ENCODE data around the gene ATP6AP2. TPM values are rescaled to one million over a fixed set of nuclear protein-coding genes. Genes with fewer than 3 reads are reported as not detected.

ATP6AP2 gene
- total and polyA plus RNA-seq, 12 donors = 32.3 to 164 (median 140) TPM

DNA sequence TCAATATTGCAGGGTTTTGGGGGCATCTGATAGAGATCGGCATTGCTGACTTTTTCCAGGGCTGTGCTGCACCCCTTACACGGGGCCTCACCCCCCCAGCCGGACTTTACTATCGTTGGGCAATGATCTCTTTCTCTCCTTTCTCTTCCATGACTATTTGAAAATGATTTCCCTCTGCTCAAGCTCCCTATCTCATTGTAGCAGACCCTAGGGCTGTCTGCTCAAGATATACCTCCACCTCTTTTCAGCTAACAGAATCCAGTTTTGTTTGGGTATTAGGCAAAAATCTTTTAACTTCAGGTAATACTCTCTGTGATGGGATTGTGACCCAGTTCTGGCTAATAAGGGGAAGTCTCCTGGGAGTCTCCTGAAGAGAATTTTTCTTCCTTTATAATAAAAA, 43.5 kb upstream of the ATP6AP2 start:
- TF ChIP-seq, protein P1, sequence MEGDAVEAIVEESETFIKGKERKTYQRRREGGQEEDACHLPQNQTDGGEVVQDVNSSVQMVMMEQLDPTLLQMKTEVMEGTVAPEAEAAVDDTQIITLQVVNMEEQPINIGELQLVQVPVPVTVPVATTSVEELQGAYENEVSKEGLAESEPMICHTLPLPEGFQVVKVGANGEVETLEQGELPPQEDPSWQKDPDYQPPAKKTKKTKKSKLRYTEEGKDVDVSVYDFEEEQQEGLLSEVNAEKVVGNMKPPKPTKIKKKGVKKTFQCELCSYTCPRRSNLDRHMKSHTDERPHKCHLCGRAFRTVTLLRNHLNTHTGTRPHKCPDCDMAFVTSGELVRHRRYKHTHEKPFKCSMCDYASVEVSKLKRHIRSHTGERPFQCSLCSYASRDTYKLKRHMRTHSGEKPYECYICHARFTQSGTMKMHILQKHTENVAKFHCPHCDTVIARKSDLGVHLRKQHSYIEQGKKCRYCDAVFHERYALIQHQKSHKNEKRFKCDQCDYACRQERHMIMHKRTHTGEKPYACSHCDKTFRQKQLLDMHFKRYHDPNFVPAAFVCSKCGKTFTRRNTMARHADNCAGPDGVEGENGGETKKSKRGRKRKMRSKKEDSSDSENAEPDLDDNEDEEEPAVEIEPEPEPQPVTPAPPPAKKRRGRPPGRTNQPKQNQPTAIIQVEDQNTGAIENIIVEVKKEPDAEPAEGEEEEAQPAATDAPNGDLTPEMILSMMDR (IDR thresholded peaks at IDR 0.05) = no peak
- TF ChIP-seq POLR2A (IDR thresholded peaks at IDR 0.05) = no peak
- intact Hi-C loops (cut with DNase I) = no loop called here
- peaks cover 5% of the 10 kb centered on the region for H3K27me3 ChIP-seq
- H3K27ac ChIP-seq = no peak overlapping the region
- H3K9me3 ChIP-seq (replicated peaks in 1 of 3) = no peaks in the 10 kb centered on the region
- no peak for DNase-seq
- H3K36me3 ChIP-seq (replicated peaks in 1 of 2) = no peaks in the 10 kb centered on the region
- 80 to 100% (median 89%) methylated on average over 3 to 4 of the region's 4 CpGs for WGBS, 4 donors
- no peak overlapping the region for H3K4me3 ChIP-seq
- H3K4me1 ChIP-seq (replicated peaks in 1 of 2) = no peaks in the 10 kb centered on the region

DNA sequence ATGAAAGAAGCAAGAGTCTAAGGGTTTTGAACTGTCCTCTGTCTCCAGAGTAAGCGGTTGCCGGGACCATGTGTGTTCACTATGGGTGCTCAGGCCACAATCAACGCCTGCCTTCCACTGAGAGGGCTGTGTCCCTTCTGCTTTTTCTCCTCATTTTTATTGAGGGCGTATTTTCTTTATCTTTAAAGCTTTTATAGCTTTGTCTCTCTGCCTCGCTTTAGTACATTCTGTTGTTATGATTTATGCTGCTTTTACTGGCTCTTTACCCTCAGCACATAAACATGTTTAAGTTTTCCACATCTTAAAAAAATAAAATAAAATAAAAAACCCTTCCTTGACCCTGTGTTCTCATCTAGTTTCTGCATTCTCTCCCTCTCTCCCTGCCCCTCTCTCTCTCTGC, 42.4 kb upstream of the ATP6AP2 start:
- Histone ChIP-seq H3K9me3 (replicated peaks in 1 of 3) (no peaks in the 10 kb centered on the region), H3K4me3 (no peak overlapping the region), H3K27me3 (peaks cover 10% of the 10 kb centered on the region), H3K4me1 (replicated peaks in 1 of 2) (peaks cover 0 to under 1% of the 10 kb centered on the region in 2 donors), H3K27ac (no peak overlapping the region), H3K36me3 (replicated peaks in 1 of 2) (no peaks in the 10 kb centered on the region)
- no peak for DNase-seq
- intact Hi-C loops (cut with DNase I) = no loop called here
- 76 to 93% (median 79%) methylated on average over 5 of the region's 5 CpGs for WGBS, 4 donors
- TF ChIP-seq, protein P1 (IDR thresholded peaks at IDR 0.05) = no peak
- no peak for TF ChIP-seq POLR2A (IDR thresholded peaks at IDR 0.05)

DNA sequence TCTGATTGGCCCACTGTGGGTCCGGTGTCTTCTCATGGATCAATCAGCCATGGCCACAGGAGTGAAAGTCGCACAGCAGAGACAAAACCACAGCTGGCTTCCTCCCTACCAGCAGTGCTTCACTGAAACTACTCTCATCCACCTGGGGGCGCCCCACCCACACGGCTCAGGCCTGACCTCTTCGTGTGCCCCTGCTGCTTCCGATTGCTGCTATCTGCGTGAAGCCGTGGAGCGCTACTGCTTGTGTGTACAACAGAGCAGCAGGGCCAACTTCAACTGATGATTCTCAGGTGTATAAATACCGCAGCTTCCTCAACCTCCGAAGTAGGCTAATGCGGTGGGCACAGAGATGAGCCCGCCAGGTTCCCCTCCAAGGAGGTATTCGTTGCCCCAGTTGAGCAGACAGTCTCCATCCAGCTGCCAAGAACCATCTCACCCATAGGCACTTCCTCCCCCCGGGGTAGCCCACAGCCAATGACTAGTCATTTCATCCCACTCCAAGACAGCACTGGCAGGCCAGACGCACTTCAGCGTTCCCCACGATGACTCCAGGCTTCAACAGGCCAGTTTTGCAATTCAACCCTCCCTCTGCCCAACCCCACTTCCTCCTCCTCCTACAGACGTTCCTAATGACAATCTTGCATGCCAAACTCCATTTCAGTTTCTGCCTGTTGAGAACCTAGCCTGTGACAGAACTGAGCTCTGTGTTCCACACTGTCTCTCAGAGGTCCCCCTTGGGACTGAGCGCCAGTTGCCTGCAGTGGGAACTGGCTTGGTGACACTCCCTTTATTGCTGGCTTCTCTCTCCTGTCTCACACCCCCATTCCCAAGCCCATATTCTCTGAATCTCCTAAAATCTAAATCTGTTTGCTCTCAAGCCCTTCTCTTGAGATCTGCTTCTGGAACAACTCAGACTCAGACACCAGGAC, 41.3 kb upstream of the ATP6AP2 start:
- intact Hi-C loops (cut with DNase I) = loop anchor here in 1 of 2 donors (10.0 kb wide), 1 partner anchor 105 kb away; the partner anchor contains the start of gene CXorf38
- Histone ChIP-seq H3K27ac (peak overlapping the region in 1 of 5 donors; percentile 31), H3K9me3 (replicated peaks in 1 of 3) (no peaks in the 10 kb centered on the region), H3K4me1 (replicated peaks in 1 of 2) (peaks cover 0 to 4% of the 10 kb centered on the region in 2 donors), H3K4me3 (no peak overlapping the region), H3K27me3 (peaks cover 12% of the 10 kb centered on the region), H3K36me3 (replicated peaks in 1 of 2) (no peaks in the 10 kb centered on the region)
- peak in 6 of 7 donors; percentile 26 to 67 (median 48) for DNase-seq
- TF ChIP-seq POLR2A (IDR thresholded peaks at IDR 0.05) = no peak
- TF ChIP-seq, protein P1 (IDR thresholded peaks at IDR 0.05) = no peak
- 47 to 60% (median 53%) methylated on average over 10 to 20 of the region's 20 CpGs for WGBS, 4 donors

DNA sequence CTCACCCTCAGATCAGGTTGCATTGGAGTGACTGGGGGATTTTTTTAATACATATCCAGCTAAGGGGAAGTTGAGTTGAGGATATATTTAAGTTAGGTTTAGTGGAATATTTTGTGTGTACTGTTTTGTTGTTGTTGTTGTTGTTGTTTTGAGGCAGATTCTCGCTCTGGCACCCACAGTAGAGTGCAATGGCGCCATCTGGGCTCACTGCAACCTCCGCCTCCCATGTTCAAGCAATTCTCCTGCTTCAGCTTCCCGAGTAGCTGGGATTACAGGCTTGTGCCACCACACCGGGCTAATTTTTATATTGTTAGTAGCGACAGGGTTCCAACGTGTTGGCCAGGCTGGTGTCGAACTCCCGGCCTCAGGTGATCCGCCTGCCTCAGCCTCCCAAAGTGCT, 38.6 kb upstream of the ATP6AP2 start:
- H3K9me3 ChIP-seq (replicated peaks in 1 of 3) = no peaks in the 10 kb centered on the region
- 68 to 85% (median 74%) methylated on average over 10 of the region's 10 CpGs; no CpG with 5 or more reads in 1 of the 4 donors for WGBS, 4 donors
- H3K4me3 ChIP-seq = no peak overlapping the region
- H3K36me3 ChIP-seq (replicated peaks in 1 of 2) = no peaks in the 10 kb centered on the region
- no peak overlapping the region for H3K27ac ChIP-seq
- peaks cover 0 to 4% of the 10 kb centered on the region in 2 donors for H3K4me1 ChIP-seq (replicated peaks in 1 of 2)
- intact Hi-C loops (cut with DNase I) = loop anchor here in 1 of 2 donors (10.0 kb wide), 1 partner anchor 103 kb away; the partner anchor contains the start of gene CXorf38
- no peak for TF ChIP-seq POLR2A (IDR thresholded peaks at IDR 0.05)
- TF ChIP-seq, protein P1 (IDR thresholded peaks at IDR 0.05) = no peak
- DNase-seq = no peak
- peaks cover 9% of the 10 kb centered on the region for H3K27me3 ChIP-seq

Measured in adrenal gland (tissue), 12 donors.